HCT116 (cell line): ENCODE results near the gene S100G. TPM values are rescaled to one million over a fixed set of nuclear protein-coding genes. Genes with fewer than 3 reads are reported as not detected.

Experiments used
- ATAC-seq: fragments of 200-7000 bp; cut with Tn5 transposase; 2 replicates; pipeline ENCODE4 v1.9.1; 2020; ENCODE audit warnings: mild to moderate bottlenecking, moderate library complexity
- BruUV-seq: library from RNA; stranded (reverse); fragments of 400-500 nt; replicated peaks from 2 replicates; lab custom pipeline; 2021; lab: Mats Ljungman, UMichigan
- CTCF ChIA-PET: fragments of 300-600 bp; sonication (Branson Sonifier 250); formaldehyde crosslinking; loops from one replicate; lab custom pipeline; 2021; ENCODE audit warnings: antibody characterized with exemption; lab: Charles Lee
- POLR2A ChIA-PET: fragments of 300-600, 350-600 bp; sonication (Branson Sonifier 250); formaldehyde crosslinking; loops from one replicate; lab custom pipeline; 2021; ENCODE audit warnings: antibody characterized with exemption; lab: Charles Lee
- RAD21 ChIA-PET, 2 experiments: fragments of 300-600 bp; sonication (Branson Sonifier 250); formaldehyde crosslinking; loops; one replicate each; lab custom pipeline; 2023; ENCODE audit warnings: low total read pairs in 2 of 2; ENCODE audit not compliant: uncharacterized antibody in 2 of 2, unreplicated experiment in 2 of 2, low non-redundant PET in 1 of 2; lab: Charles Lee
- DNase-seq: peaks from one replicate; pipeline ENCODE4 v3.0.0-alpha.2; 2010; ENCODE audit warnings: low read depth, low spot score
- H2AFZ ChIP-seq: fragments of 200-600 bp; shearing (Covaris generic), sonication (generic); 2 replicates; pipeline ENCODE4 v1.6.1; 2017; ENCODE audit warnings: low read depth, mixed run types, mixed read lengths, antibody characterized with exemption, low read length; ENCODE audit not compliant: poor library complexity, severe bottlenecking
- H3K27ac ChIP-seq: 2 replicates; pipeline ENCODE4 v1.5.1; 2012; ENCODE audit warnings: low read depth, low read length
- H3K27me3 ChIP-seq: fragments of 200-600 bp; sonication (generic); 2 replicates; pipeline ENCODE4 v1.6.1; 2016; ENCODE audit warnings: mixed run types, low read length, mixed read lengths; ENCODE audit not compliant: insufficient read depth
- H3K36me3 ChIP-seq, 2 experiments: fragments of 200-500 bp in 1 of 2; fragments of 200-600 bp in 1 of 2; sonication (Bioruptor generic) in 1 of 2; sonication (generic) in 1 of 2; 2 replicates each; pipeline versions ENCODE4 v1.5.1 to v1.6.1; 2014 to 2016; ENCODE audit warnings: low read length in 2 of 2, inconsistent platforms in 1 of 2, mixed read lengths in 1 of 2, mixed run types in 1 of 2; ENCODE audit not compliant: insufficient read depth in 2 of 2, control insufficient read depth in 1 of 2
- H3K4me1 ChIP-seq, 2 experiments: fragments of 200-600 bp in 1 of 2; sonication (generic) in 1 of 2; 2 replicates each; pipeline versions ENCODE4 v1.5.1 to v1.6.1; 2012 to 2017; ENCODE audit warnings: low read length in 2 of 2, inconsistent platforms in 1 of 2, mild to moderate bottlenecking in 1 of 2, mixed read lengths in 1 of 2, mixed run types in 1 of 2, moderate library complexity in 1 of 2; ENCODE audit not compliant: insufficient read depth in 2 of 2, control insufficient read depth in 1 of 2
- H3K4me2 ChIP-seq: fragments of 200-600 bp; sonication (generic); 2 replicates; pipeline ENCODE4 v1.6.1; 2017; ENCODE audit warnings: mixed run types, low read length, mixed read lengths
- H3K4me3 ChIP-seq, 2 experiments: fragments of 200-600 bp in 1 of 2; sonication (generic) in 1 of 2; replicated peaks in 1 of 2; 2 replicates each; pipeline ENCODE4 v1.5.1; 2011 to 2016; ENCODE audit warnings: low read length in 2 of 2, control low read depth in 1 of 2, low read depth in 1 of 2, mild to moderate bottlenecking in 1 of 2, mixed read lengths in 1 of 2, mixed run types in 1 of 2
- H3K79me2 ChIP-seq: fragments of 200-600 bp; sonication (generic); 2 replicates; pipeline ENCODE4 v1.6.1; 2017; ENCODE audit warnings: mild to moderate bottlenecking, mixed run types, low read length, moderate library complexity, mixed read lengths; ENCODE audit not compliant: insufficient read depth
- H3K9ac ChIP-seq: fragments of 200-600 bp; sonication (generic); 2 replicates; pipeline ENCODE4 v1.6.1; 2016; ENCODE audit warnings: low read length, mixed read lengths
- H3K9me2 ChIP-seq: fragments of 200-600 bp; sonication (generic), shearing (Covaris generic); 2 replicates; pipeline ENCODE4 v1.6.1; 2017; ENCODE audit warnings: mixed run types, mild to moderate bottlenecking, moderate library complexity; ENCODE audit not compliant: insufficient read depth
- H3K9me3 ChIP-seq, 2 experiments: fragments of 200-500 bp in 1 of 2; fragments of 200-600 bp in 1 of 2; sonication (Bioruptor generic) in 1 of 2; sonication (generic) in 1 of 2; 2 replicates each; pipeline ENCODE4 v1.6.1; 2014 to 2017; ENCODE audit warnings: low read length in 2 of 2, mixed read lengths in 2 of 2, inconsistent platforms in 1 of 2, low read depth in 1 of 2, mild to moderate bottlenecking in 1 of 2, mixed run types in 1 of 2, moderate library complexity in 1 of 2; ENCODE audit not compliant: control insufficient read depth in 1 of 2, insufficient read depth in 1 of 2
- H4K20me1 ChIP-seq: fragments of 200-600 bp; sonication (generic), shearing (Covaris generic); 2 replicates; pipeline ENCODE4 v1.6.1; 2017; ENCODE audit warnings: mixed run types, mild to moderate bottlenecking, moderate library complexity; ENCODE audit not compliant: insufficient read depth
- CEBPB ChIP-seq: IDR thresholded peaks from 2 replicates; pipeline ENCODE4 v1.6.1; 2012; ENCODE audit warnings: low read depth
- EGR1 ChIP-seq: IDR thresholded peaks from 2 replicates; pipeline ENCODE4 v1.6.1; 2012; ENCODE audit warnings: low read depth
- ELF1 ChIP-seq: IDR thresholded peaks from 2 replicates; pipeline ENCODE4 v1.6.1; 2012; ENCODE audit warnings: low read depth, borderline replicate concordance
- EZH2phosphoT487 ChIP-seq: fragments of 200-600 bp; IDR thresholded peaks from 2 replicates; pipeline ENCODE4 v1.6.1; 2018; ENCODE audit warnings: antibody characterized with exemption, borderline replicate concordance
- POLR2A ChIP-seq: IDR thresholded peaks from 2 replicates; pipeline ENCODE4 v1.7.0; 2011; ENCODE audit warnings: borderline replicate concordance; ENCODE audit not compliant: insufficient read depth, insufficient read length; ENCODE audit errors: extremely low read depth
- POLR2AphosphoS5 ChIP-seq: IDR thresholded peaks from 2 replicates; pipeline ENCODE4 v1.6.1; 2011; ENCODE audit warnings: mild to moderate bottlenecking, low read depth, low read length, moderate library complexity
- RAD21 ChIP-seq: IDR thresholded peaks from 2 replicates; pipeline ENCODE4 v1.6.1; 2012; ENCODE audit warnings: low read depth, mild to moderate bottlenecking
- SP1 ChIP-seq: IDR thresholded peaks from 2 replicates; pipeline ENCODE4 v1.6.1; 2012; ENCODE audit warnings: low read depth
- SRF ChIP-seq: IDR thresholded peaks from 2 replicates; pipeline ENCODE4 v1.6.1; 2012; ENCODE audit warnings: low read depth
- TCF7L2 ChIP-seq: IDR thresholded peaks from 2 replicates; pipeline ENCODE4 v1.7.0; 2011; ENCODE audit warnings: borderline replicate concordance, inconsistent platforms; ENCODE audit not compliant: insufficient read depth, insufficient read length; ENCODE audit errors: extremely low read depth
- ZNF274 ChIP-seq: fragments of 200-500 bp; sonication (Bioruptor generic); IDR thresholded peaks from 2 replicates; pipeline ENCODE4 v1.6.1; 2014; ENCODE audit warnings: mild to moderate bottlenecking, low read depth, low read length, inconsistent platforms
- intact Hi-C: fragments of 100-400 bp; cut with micrococcal nuclease; formaldehyde crosslinking; loops from 2 replicates; pipeline ENCODE4 v1.10.0; 2022
- total RNA-seq: library from RNA; stranded (reverse); gene quantifications from one replicate; pipeline ENCODE4 v1.2.1, GENCODE V29; 2021; ENCODE audit not compliant: unreplicated experiment
- TF ChIP-seq, protein P1 (sequence below): IDR thresholded peaks from 2 replicates; pipeline ENCODE4 v1.6.1; 2012; ENCODE audit warnings: low read depth
- TF ChIP-seq, protein P2 (sequence below), 3 experiments: fragments of 200-600 bp in 1 of 3; sonication (generic) in 1 of 3; IDR thresholded peaks in 2 of 3; conservative IDR thresholded peaks in 1 of 3; 2 replicates each; pipeline ENCODE4 v1.5.1; 2012 to 2017; ENCODE audit warnings: low read depth in 2 of 3, low read length in 2 of 3, antibody characterized with exemption in 1 of 3, borderline replicate concordance in 1 of 3, control low read depth in 1 of 3, mild to moderate bottlenecking in 1 of 3, mixed read lengths in 1 of 3, mixed run types in 1 of 3, moderate library complexity in 1 of 3; ENCODE audit not compliant: insufficient read depth in 1 of 3
- TF ChIP-seq, protein P3 (sequence below): IDR thresholded peaks from 2 replicates; pipeline ENCODE4 v1.6.1; 2012

The S100G gene
- total RNA-seq, 1 experiment from 2014 or later: not detected

DNA sequence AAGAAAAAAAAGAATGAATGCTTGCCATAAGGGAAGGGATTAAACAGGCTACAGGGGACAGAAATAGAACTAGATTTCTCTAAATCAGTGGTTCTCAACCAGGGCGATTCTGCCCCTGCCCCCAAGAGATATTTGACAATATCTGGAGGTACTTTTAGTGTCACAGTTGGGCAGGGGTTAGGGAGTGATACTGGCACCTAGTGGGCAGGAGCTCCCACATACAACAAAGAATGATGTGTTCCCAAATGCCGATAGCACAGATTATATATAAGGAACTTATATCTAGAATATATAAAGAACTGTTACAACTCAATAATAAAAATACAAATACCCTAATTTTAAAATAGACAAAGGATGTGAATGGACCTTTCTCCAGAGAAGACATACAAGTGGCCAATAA, 14.7 kb downstream of the S100G start:
- POLR2A ChIA-PET: no interaction called here
- H3K9ac ChIP-seq: no peak overlapping the region
- intact Hi-C loops: no loop called here

DNA sequence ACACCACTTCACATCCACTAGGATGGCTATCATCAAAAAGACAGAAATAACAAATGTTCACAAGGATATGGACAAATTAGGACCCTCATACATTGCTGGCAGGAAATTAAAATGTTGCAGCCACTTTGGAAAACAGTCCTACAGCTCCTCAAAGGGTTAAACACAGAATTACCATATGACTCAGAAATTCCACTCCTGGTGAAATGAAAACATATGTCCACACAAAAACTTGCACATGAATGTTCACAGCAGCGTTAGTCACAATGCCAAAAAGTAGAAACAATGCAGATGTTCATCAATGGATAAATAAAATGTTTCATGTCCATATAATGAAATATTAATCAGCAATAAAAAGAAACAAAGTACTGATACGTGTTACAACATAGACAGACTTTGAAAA, 15.1 kb downstream of the S100G start:
- H3K9ac ChIP-seq: no peak overlapping the region
- no peaks in the 10 kb centered on the region for H3K79me2 ChIP-seq
- H4K20me1 ChIP-seq: no peaks in the 10 kb centered on the region
- H3K36me3 ChIP-seq: no peaks in the 10 kb centered on the region
- POLR2A ChIA-PET: no interaction called here
- H3K4me1 ChIP-seq: no peaks in the 10 kb centered on the region
- H3K4me2 ChIP-seq: no peak overlapping the region
- no peaks in the 10 kb centered on the region for H3K9me3 ChIP-seq
- CTCF ChIA-PET: no interaction called here
- intact Hi-C loops: no loop called here
- no peaks in the 10 kb centered on the region for H3K27me3 ChIP-seq
- ATAC-seq (no peak), DNase-seq (no peak)
- BruUV-seq: no TSS peak
- H3K4me3 ChIP-seq: no peak overlapping the region
- H3K9me2 ChIP-seq: no peaks in the 10 kb centered on the region
- no peak overlapping the region for H2AFZ ChIP-seq
- no peak overlapping the region for H3K27ac ChIP-seq
- RAD21 ChIA-PET: no interaction called here
- TF ChIP-seq TCF7L2: no peak
- TF ChIP-seq POLR2AphosphoS5: no peak
- no peak for TF ChIP-seq EZH2phosphoT487
- TF ChIP-seq CEBPB: no peak
- TF ChIP-seq, protein P1, sequence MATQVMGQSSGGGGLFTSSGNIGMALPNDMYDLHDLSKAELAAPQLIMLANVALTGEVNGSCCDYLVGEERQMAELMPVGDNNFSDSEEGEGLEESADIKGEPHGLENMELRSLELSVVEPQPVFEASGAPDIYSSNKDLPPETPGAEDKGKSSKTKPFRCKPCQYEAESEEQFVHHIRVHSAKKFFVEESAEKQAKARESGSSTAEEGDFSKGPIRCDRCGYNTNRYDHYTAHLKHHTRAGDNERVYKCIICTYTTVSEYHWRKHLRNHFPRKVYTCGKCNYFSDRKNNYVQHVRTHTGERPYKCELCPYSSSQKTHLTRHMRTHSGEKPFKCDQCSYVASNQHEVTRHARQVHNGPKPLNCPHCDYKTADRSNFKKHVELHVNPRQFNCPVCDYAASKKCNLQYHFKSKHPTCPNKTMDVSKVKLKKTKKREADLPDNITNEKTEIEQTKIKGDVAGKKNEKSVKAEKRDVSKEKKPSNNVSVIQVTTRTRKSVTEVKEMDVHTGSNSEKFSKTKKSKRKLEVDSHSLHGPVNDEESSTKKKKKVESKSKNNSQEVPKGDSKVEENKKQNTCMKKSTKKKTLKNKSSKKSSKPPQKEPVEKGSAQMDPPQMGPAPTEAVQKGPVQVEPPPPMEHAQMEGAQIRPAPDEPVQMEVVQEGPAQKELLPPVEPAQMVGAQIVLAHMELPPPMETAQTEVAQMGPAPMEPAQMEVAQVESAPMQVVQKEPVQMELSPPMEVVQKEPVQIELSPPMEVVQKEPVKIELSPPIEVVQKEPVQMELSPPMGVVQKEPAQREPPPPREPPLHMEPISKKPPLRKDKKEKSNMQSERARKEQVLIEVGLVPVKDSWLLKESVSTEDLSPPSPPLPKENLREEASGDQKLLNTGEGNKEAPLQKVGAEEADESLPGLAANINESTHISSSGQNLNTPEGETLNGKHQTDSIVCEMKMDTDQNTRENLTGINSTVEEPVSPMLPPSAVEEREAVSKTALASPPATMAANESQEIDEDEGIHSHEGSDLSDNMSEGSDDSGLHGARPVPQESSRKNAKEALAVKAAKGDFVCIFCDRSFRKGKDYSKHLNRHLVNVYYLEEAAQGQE: no peak
- no peak for TF ChIP-seq POLR2A
- no peak for TF ChIP-seq RAD21

More for the DNA sequence above, 14.7 kb downstream of the S100G start:
- no peaks in the 10 kb centered on the region for H3K9me2 ChIP-seq
- DNase-seq: no peak
- no peaks in the 10 kb centered on the region for H4K20me1 ChIP-seq
- H3K9me3 ChIP-seq: no peaks in the 10 kb centered on the region
- ATAC-seq: no peak
- no peak overlapping the region for H2AFZ ChIP-seq
- no peaks in the 10 kb centered on the region for H3K27me3 ChIP-seq
- no TSS peak for BruUV-seq
- TF ChIP-seq TCF7L2: no peak
- TF ChIP-seq, protein P2, sequence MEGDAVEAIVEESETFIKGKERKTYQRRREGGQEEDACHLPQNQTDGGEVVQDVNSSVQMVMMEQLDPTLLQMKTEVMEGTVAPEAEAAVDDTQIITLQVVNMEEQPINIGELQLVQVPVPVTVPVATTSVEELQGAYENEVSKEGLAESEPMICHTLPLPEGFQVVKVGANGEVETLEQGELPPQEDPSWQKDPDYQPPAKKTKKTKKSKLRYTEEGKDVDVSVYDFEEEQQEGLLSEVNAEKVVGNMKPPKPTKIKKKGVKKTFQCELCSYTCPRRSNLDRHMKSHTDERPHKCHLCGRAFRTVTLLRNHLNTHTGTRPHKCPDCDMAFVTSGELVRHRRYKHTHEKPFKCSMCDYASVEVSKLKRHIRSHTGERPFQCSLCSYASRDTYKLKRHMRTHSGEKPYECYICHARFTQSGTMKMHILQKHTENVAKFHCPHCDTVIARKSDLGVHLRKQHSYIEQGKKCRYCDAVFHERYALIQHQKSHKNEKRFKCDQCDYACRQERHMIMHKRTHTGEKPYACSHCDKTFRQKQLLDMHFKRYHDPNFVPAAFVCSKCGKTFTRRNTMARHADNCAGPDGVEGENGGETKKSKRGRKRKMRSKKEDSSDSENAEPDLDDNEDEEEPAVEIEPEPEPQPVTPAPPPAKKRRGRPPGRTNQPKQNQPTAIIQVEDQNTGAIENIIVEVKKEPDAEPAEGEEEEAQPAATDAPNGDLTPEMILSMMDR (IDR thresholded peaks at IDR 0.05 in 2 of 3, conservative IDR thresholded peaks at IDR 0.05 in 1 of 3; ENCODE audit: borderline replicate concordance in 1 of 3, insufficient read depth in 1 of 3, low read depth in 2 of 3, low read length in 2 of 3): 0 out of 6 replicates have a peak, but pooled peaks of 1 of the 3 experiments have one; percentile 14
- no peak for TF ChIP-seq SP1
- peak; percentile 8; the same call in 1 of the 2 replicates for TF ChIP-seq RAD21
- TF ChIP-seq SRF: no peak
- TF ChIP-seq ZNF274: no peak
- no peak for TF ChIP-seq EGR1
- TF ChIP-seq, protein P3, sequence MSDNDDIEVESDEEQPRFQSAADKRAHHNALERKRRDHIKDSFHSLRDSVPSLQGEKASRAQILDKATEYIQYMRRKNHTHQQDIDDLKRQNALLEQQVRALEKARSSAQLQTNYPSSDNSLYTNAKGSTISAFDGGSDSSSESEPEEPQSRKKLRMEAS: no peak
- no peak for TF ChIP-seq ELF1
- TF ChIP-seq, all 23 proteins: peak for 2
- H3K4me1 ChIP-seq: peaks cover 0 to 2% of the 10 kb centered on the region in 2 experiments; a peak in 1 of 4 replicates
- H3K4me2 ChIP-seq: no peak overlapping the region
- H3K27ac ChIP-seq: no peak overlapping the region
- H3K4me3 ChIP-seq: no peak overlapping the region
- ChIA-PET RAD21 (no interaction called here), CTCF (no interaction called here)
- H3K79me2 ChIP-seq: no peaks in the 10 kb centered on the region
- no peaks in the 10 kb centered on the region for H3K36me3 ChIP-seq
